ENCODE data around the gene PHRF1.

PHRF1 gene

GRCh38 chr11:630871-631270, 54.6 kb downstream of the PHRF1 start:
- Histone ChIP-seq H3K4me1 (ENCODE audit: control insufficient read depth in 1 of 2, insufficient read depth in 1 of 2, low read depth in 1 of 2, low read length in 1 of 2) (no peaks in the 10 kb centered on the region), H3K4me3 (ENCODE audit: low read depth in 1 of 2, low read length in 1 of 2) (no peak overlapping the region), H3K9me3 (no peaks in the 10 kb centered on the region), H3K27ac (no peak overlapping the region), H3K27me3 (peaks cover 51% of the 10 kb centered on the region), H3K36me3 (no peaks in the 10 kb centered on the region)
- no peak for TF ChIP-seq CTCF (IDR thresholded peaks at IDR 0.05)

- H3K27me3 ChIP-seq: peaks cover 61% of the 10 kb centered on the region
- TF ChIP-seq CTCF (IDR thresholded peaks at IDR 0.05): no peak
- H3K36me3 ChIP-seq: no peaks in the 10 kb centered on the region
- no peak overlapping the region for H3K27ac ChIP-seq
- H3K9me3 ChIP-seq: no peaks in the 10 kb centered on the region
- H3K4me1 ChIP-seq (ENCODE audit: control insufficient read depth in 1 of 2, insufficient read depth in 1 of 2, low read depth in 1 of 2, low read length in 1 of 2): peaks cover 7 to 19% of the 10 kb centered on the region in 2 experiments
- H3K4me3 ChIP-seq (ENCODE audit: low read depth in 1 of 2, low read length in 1 of 2): no peak overlapping the region
Observed at GRCh38 chr11:635945-636510, 59.8 kb downstream of the PHRF1 start.

- Histone ChIP-seq H3K9me3 (no peaks in the 10 kb centered on the region), H3K4me1 (ENCODE audit: control insufficient read depth in 1 of 2, insufficient read depth in 1 of 2, low read depth in 1 of 2, low read length in 1 of 2) (peaks cover 11 to 20% of the 10 kb centered on the region in 2 experiments), H3K36me3 (peaks cover under 1% of the 10 kb centered on the region), H3K27ac (no peak within 1 kb of the TSS), H3K27me3 (peaks cover 66% of the 10 kb centered on the region), H3K4me3 (ENCODE audit: low read depth in 1 of 2, low read length in 1 of 2) (no peak within 1 kb of the TSS)
- TF ChIP-seq CTCF (IDR thresholded peaks at IDR 0.05): no peak
Observed at GRCh38 chr11:636511-637332, 60.5 kb downstream of the PHRF1 start, which contains the start of gene DRD4. DRD4 (plus strand) TSS chr11:637269; CDS start chr11:637305, 36 bp downstream.

- peaks cover 11 to 20% of the 10 kb centered on the region in 2 experiments for H3K4me1 ChIP-seq (ENCODE audit: control insufficient read depth in 1 of 2, insufficient read depth in 1 of 2, low read depth in 1 of 2, low read length in 1 of 2)
- H3K9me3 ChIP-seq: no peaks in the 10 kb centered on the region
- H3K27me3 ChIP-seq: peaks cover 66% of the 10 kb centered on the region
- no peak for TF ChIP-seq CTCF (IDR thresholded peaks at IDR 0.05)
- H3K4me3 ChIP-seq (ENCODE audit: low read depth in 1 of 2, low read length in 1 of 2): no peak overlapping the region
- peaks cover 6% of the 10 kb centered on the region for H3K36me3 ChIP-seq
- H3K27ac ChIP-seq: no peak overlapping the region
Observed at GRCh38 chr11:637333-637592, 61.0 kb downstream of the PHRF1 start.

- no peaks in the 10 kb centered on the region for H3K9me3 ChIP-seq
- H3K4me3 ChIP-seq (ENCODE audit: low read depth in 1 of 2, low read length in 1 of 2): no peak overlapping the region
- TF ChIP-seq CTCF (IDR thresholded peaks at IDR 0.05): no peak
- no peak overlapping the region for H3K27ac ChIP-seq
- H3K4me1 ChIP-seq (ENCODE audit: control insufficient read depth in 1 of 2, insufficient read depth in 1 of 2, low read depth in 1 of 2, low read length in 1 of 2): peaks cover 11 to 20% of the 10 kb centered on the region in 2 experiments
- peaks cover 66% of the 10 kb centered on the region for H3K27me3 ChIP-seq
- H3K36me3 ChIP-seq: peaks cover 9% of the 10 kb centered on the region
Observed at GRCh38 chr11:637593-638521, 61.6 kb downstream of the PHRF1 start.
